ENCODE results near the gene RERE.

Gene RERE

DNA sequence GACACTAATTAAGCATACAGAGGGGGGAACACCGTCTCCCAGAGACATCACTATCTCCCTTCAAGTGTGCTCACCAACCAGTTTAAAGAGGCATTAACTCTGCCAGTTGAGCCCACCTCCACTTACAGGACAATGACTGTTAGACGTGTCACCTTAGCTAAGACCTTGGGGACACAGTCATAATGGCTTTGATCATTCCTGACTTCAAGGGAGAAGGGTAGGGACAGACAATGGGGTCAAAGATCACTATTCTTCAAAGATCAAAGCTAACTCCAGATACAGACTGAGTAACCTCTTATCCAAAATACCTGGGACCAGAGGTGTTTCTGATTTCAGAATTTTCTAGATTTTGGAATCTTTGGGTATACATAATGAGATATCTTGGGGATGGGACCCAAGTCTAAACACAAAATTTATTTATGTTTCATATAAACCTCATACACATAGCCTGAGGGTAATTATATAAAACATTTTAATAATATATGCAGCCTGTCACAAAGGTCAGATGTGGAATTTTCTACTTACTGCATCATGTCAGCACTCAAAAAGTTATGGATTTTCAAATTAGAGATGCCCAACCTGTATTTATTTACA is 253.4 kb downstream of the RERE start:
- DNase-seq = no peak

DNA sequence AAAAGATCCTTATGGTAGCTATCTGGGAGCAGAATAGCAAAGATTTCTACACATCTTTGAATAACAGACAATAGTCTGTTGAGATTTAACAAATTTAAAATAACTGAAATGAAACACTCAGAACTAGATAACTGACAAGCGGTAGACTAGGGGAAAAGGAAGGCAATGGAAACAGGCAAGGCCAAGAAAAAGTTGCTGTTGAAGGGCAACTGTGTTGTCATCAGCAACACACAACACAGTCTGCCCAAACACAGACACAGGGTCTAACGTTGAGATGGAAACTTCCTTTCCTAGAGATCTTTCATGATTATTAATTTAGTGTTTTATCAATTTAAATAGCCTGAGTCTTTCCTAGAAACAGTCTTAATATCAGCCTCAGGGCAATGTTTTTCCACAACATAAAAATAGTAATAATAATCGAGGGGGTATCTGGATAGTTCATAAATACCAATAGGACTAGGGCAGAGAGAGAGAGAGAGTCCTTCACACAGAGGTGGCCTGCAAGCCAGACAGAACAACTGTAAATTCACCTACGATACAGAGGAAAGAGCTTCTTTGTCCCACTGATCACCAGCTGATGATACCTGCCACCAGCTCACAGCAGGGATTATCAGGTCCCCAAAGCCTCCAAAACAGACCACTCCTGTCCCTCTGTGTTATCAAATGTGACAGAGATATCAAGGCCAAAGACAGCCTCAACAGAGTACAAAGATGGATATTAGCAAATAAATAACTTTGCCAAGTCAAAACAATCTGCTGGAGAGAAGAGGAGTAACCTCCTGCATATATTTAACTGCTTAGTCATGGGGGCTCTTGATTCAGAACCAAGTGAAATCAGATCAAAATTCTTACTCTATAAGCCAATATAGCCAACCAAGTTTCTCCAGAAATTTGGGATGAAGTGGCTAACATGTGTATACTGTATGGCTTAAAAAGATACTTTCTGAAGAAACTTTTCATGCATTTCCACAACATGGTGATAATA is 254.3 kb downstream of the RERE start:
- DNase-seq = no peak

DNA sequence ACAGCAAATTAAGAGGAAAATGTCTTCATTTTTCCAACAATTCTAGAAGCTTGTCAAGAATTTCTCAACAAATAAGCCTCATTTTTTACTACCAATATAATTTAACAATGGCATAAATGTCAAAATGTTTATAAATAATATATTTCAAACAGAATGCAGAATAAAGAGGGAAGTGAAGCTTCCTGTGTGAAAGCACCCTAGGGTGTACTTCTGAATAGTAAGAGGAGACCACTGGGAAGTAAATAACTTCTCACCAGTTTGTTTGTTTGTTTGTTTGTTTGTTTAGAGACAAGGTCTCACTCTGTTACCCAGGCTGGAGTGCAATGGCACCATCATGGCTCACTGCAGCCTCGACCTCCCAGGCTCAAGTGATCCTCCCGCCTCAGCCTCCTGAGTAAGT is 255.2 kb downstream of the RERE start:
- no peak for DNase-seq

- DNase-seq = peak; percentile 76
Measured at GRCh38 chr1:8560611-8561544, 256.6 kb downstream of the RERE start.

DNA sequence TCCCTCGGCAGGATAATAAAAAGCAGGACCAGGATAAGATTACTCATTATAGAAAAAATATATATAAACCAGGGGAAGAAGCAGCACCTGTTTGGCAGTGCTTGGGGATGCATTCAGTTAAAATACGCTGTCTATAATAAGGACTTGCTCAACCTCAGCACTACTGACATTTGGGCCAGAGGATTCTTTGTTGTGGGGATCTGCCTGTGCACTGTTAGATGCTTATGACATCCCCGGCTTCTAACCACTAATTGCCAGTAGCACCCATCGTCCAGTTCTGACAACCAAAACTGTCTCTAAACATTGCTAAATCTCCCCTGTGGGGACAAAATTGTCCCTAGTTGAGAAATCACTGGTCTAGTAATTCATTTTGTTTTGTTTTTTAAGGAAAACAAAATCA is 257.4 kb downstream of the RERE start:
- no peak for DNase-seq

- DNase-seq = no peak
Measured at GRCh38 chr1:8555582-8555981, 261.9 kb downstream of the RERE start.

DNA sequence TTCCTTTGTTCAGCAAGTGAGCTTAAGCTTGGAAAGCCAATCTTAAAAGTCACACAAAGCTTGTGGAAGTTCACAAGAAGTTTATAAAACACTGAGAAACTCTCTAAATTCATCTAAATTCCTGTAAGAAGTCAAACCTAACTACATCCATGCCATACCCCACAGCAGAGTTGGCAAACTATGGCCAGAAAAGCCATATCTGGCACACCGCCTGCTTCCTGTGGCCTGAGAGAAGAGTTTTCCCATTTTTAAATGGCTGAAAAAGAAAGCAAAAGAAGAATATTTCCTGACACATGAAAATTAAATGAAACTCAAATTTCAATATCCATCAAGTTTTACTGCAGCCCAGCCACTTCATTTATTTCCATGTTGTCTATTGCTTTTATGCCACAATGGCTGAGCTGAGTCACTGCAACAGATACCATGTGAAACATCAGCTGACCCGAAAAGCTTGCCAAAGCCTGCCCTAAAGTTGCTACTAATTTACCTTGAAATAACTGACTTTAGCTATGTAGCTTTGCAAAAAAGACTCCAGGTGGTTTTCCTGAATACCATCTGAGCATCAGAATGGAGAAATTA is 262.4 kb downstream of the RERE start:
- DNase-seq = no peak

DNA sequence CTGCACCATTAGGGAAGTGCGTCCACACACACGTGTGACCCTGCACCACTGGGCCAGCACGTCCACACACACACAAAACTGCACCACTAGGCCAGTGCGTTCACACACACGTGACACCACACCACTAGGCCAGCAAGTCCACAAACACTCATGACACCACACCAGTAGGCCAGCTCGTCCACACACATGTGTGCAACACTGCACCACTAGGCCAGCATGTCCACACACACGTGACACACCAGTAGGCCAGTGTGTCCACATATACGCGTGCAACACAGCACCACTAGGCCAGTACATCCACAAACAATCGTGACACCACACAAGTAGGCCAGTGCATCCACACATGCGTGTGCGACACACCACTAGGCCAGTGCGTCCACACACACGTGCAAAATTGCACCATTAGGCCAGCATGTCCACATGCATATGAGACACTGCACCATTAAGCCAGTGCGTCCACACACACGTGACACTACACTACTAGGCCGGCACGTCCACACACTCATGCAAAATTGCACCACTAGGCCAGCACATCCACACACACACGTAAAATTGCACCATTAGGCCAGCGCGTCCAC is 264.5 kb downstream of the RERE start:
- DNase-seq = no peak

GRCh38 chr1:8551613-8552489 is 265.6 kb downstream of the RERE start:
- DNase-seq = no peak

DNA sequence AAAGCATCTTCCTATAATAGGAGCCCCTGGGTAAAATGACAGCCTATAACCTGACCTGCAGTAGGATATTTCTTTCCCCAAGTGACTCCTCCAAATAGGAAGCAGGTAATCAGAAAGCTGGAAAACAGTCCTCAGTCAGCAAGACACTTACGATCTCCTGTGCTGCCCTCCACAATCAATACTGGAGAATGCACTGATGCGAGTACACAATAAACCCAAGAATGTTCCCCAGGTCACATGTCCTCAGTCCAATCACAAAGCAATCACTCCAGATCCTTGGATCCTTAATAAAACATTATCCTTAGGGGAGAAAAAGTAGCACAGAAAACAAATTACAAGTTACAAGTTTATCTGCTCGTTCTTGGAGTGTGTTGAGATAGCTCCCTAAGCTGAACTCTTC is 266.4 kb downstream of the RERE start:
- no peak for DNase-seq

GRCh38 chr1:8547791-8548190 is 269.6 kb downstream of the RERE start:
- no peak for DNase-seq

GRCh38 chr1:8545078-8545477 is 272.4 kb downstream of the RERE start:
- no peak for DNase-seq

- no peak for DNase-seq
Measured at GRCh38 chr1:8544644-8545043, 272.8 kb downstream of the RERE start.

GRCh38 chr1:8543965-8544364 is 273.5 kb downstream of the RERE start:
- no peak for DNase-seq

DNA sequence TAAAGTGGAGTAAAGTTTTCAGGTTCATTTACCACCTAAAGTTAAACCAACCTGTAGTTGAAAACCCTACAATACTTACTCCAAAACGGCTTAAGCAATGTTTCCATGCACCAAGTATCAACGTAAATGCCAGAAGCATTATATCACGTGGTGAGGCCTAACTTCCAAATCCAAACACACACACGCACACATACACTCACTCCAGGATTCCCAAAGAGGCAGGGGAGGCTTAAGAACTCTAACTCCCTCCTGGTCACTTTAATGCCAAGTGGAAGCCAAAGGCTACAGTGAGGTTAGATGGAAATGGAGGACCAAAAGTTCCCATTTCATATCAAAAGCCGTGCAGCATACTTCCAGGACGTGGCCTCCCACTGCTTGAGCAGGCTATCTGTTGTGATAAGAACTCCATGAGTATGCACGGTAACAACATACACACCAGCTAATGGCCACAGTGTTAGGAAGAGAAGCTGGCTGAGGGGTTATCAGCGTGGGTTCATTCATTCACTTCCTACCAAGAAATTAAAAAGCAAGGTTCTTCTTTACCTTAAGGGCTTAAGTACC is 275.4 kb downstream of the RERE start:
- no peak for DNase-seq

GRCh38 chr1:8540971-8541370 is 276.5 kb downstream of the RERE start:
- no peak for DNase-seq

DNA sequence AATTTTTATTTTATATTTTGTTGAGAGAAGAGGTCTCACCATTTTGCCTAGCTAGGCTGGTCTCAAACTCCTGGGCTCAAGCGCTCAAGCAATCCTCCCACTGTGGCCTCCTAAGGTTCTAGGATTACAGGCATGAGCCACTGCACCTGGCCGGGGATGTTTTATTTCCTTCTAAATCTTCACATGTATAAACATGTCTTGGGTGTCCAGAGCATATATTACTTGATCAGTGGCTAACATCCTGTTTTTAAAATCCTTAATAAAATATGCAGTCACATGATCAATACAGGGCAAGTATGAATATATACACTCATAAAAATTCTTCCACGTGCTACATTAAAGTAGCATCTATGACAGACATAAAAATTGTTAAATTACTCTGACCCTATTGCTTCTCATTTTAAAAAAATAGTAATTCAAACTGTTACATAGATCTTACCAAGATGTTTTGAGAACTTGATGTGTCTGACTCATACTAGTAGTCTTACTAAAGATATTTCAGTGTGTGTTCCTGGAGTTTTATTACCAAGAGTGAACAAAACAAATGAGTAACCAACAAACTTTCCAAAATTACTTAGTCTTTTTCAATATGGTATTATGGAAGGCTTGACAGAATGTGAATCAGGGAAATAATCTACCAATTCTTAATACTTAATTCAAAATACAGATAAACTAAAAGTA is 277.0 kb downstream of the RERE start:
- no peak for DNase-seq

- no peak for DNase-seq
Measured at GRCh38 chr1:8539683-8540082, 277.8 kb downstream of the RERE start.

DNA sequence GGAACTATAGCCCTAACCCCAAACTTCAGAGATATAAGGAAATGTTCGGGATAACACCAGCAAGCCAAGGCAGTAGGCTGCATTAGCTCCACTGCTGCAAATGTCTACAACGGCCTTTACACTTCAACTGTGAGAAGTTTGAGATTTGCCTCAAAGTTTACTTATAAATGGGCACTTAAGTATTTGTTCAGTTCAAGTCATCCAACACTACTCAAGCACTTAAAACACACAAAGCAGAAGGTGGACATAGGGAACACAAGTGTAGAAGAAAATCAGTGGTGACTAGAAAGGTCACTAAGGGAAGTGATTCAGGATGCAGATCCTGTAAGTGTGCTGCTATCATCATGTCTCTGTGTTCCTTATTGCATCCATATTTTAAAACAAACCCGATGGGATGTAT is 278.9 kb downstream of the RERE start:
- no peak for DNase-seq

GRCh38 chr1:8537991-8538390 is 279.4 kb downstream of the RERE start:
- no peak for DNase-seq

DNA sequence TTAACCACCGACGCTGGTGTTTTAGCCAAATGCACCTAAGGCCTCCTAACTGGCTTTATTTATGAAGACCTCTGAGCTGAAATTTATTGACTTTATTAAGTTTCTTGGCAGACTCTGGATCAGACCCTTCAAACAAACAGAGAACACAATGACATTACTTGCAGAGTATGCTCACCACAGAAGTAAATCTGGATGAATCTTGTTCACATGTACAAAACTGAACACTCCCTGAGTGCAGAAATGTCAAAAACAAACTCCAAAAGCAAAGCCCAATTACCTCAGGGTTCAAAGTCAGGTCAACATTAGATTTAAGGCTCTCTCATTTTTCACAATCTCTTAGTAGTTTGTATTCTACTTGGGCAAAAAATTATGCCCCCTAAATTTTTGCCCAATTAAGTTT is 280.9 kb downstream of the RERE start:
- no peak for DNase-seq
